Breast epithelium (tissue), 3 donors: Measurements from ENCODE around the gene UGT2B11.

ENCODE experiments used
- CTCF ChIP-seq, 3 donors: fragments of 450-650 bp; IDR thresholded peaks; one replicate each; pipeline ENCODE4 v1.5.1; 2016 to 2017; ENCODE audit warnings: antibody characterized with exemption in 3 of 3, mild to moderate bottlenecking in 3 of 3, moderate library complexity in 3 of 3
- POLR2A ChIP-seq: fragments of 450-650 bp; IDR thresholded peaks from one replicate; pipeline ENCODE4 v1.6.1; 2016; ENCODE audit warnings: antibody characterized with exemption, mild to moderate bottlenecking, moderate library complexity
- POLR2AphosphoS5 ChIP-seq, 3 donors: sonication (generic); formaldehyde crosslinking; IDR thresholded peaks; one replicate each; pipeline ENCODE4 v1.6.1; 2017; ENCODE audit warnings: antibody characterized with exemption in 3 of 3

GRCh38 chr4:69194166-69194565, 20.4 kb downstream of the UGT2B11 start:
- TF ChIP-seq CTCF (IDR thresholded peaks at IDR 0.05) (no peak), POLR2A (no peak), POLR2AphosphoS5 (IDR thresholded peaks at IDR 0.05) (no peak)
